C4-2B (cell line): ENCODE measurements around the gene ERC2.

Experiments used
- H3K27ac ChIP-seq: fragments of 450-650 bp; 2 replicates; pipeline ENCODE4 v1.5.1; 2017
- CTCF ChIP-seq: fragments of 450-650 bp; conservative IDR thresholded peaks from 2 replicates; pipeline ENCODE4 v1.5.1; 2017; ENCODE audit warnings: mild to moderate bottlenecking
- ZFX ChIP-seq: fragments of 450-650 bp; IDR thresholded peaks from 2 replicates; pipeline ENCODE4 v1.6.1; 2017

ERC2 gene

GRCh38 chr3:56294286-56294685 lies 174.0 kb downstream of the ERC2 start:
- no peak for TF ChIP-seq CTCF
- no peak for TF ChIP-seq ZFX
- H3K27ac ChIP-seq: no peak overlapping the region

GRCh38 chr3:56291953-56292352 lies 176.3 kb downstream of the ERC2 start:
- TF ChIP-seq ZFX: no peak
- no peak for TF ChIP-seq CTCF
- no peak overlapping the region for H3K27ac ChIP-seq

GRCh38 chr3:56291244-56291680 lies 177.0 kb downstream of the ERC2 start:
- no peak overlapping the region for H3K27ac ChIP-seq
- no peak for TF ChIP-seq ZFX
- TF ChIP-seq CTCF: no peak

- H3K27ac ChIP-seq: no peak overlapping the region
- TF ChIP-seq ZFX (no peak), CTCF (no peak)
Measured at GRCh38 chr3:56290374-56290773, 177.9 kb downstream of the ERC2 start.

GRCh38 chr3:56288258-56288657 lies 180.0 kb downstream of the ERC2 start:
- no peak for TF ChIP-seq ZFX
- TF ChIP-seq CTCF: no peak
- H3K27ac ChIP-seq: no peak overlapping the region

GRCh38 chr3:56282341-56282740 lies 185.9 kb downstream of the ERC2 start:
- no peak for TF ChIP-seq CTCF
- no peak for TF ChIP-seq ZFX
- H3K27ac ChIP-seq: no peak overlapping the region

- TF ChIP-seq ZFX: no peak
- TF ChIP-seq CTCF: no peak
- H3K27ac ChIP-seq: no peak overlapping the region
Measured at GRCh38 chr3:56277236-56277635, 191.0 kb downstream of the ERC2 start.
